HG02678 (cell line): ENCODE data around the gene ZC3H4.
"Not testable (repeated sequence)": the region's sequence is repeated elsewhere in the genome, so short reads cannot be mapped to it uniquely, and the experiment has no call there.

Experiments
- ATAC-seq: cut with Tn5 transposase; IDR thresholded peaks from one replicate; pipeline ENCODE4 v1.9.1; 2021; ENCODE audit warnings: mild to moderate bottlenecking, moderate library complexity; ENCODE audit not compliant: unreplicated experiment

The ZC3H4 gene

DNA sequence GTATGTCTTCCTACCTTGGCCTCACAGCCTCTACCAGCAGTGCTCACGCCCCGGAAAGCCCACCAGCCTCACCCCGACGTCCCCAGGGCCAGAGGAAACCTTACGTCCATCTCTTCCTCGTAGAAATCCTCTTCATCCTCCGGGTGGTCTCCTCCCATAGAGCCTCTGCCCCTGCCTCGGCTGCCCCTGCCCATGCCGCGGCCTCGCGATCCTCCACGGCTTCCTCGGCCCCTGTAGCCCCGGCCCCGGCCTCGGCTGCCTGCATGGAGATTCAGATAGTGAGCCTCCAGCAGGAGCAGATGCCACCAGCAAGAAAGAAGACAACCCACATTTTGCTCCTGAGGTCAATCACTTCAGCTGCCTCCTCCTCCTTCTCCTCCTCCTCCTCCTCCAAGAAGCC lies 27.3 kb downstream of the ZC3H4 start:
- ATAC-seq = no peak

DNA sequence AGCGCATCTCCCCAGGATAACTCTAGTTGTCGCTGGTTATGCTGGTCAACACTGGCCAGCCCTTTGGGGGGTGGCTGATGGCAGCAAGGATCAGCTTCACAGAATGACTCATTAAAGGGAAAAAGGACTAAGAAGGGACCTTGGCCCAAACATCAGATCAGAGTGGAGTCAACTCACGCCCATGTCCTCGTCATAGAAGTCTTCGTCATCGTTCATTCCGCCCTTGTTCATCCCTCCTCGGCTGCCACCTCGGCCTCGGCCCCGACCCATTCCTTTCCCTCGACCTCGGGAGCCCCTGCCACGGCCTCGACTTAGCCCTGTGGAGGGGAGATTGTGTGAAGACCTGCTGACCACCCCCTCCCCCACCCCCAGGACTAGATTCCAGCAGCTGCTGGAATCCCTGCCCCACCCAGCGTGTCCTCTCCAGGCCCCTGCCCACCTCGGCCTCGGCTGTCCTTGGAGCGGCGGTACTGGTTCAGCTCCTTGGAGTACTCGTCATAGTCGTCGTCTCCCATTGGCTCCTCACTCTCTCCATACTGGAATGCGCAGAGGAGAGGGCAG lies 28.6 kb downstream of the ZC3H4 start:
- ATAC-seq = no peak

DNA sequence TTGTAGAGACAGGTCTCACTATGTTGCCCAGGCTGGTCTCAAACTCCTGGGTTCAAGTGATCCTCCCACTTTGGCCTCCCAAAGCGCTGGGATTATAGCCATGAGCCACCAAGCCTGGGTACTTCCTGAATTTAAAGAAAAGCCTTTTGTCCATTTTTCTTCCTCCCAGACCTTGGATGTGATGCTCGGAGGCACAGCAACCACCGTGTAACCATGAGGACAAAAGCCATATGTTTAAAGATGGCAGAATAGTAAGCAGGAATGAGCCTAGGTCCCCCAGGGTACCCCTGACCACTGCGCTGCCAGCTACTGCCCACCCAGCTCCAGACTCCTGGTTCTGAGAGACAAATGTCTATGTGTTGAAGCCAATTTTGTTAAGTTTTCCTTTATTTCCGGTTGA lies 31.1 kb downstream of the ZC3H4 start:
- ATAC-seq = no peak

DNA sequence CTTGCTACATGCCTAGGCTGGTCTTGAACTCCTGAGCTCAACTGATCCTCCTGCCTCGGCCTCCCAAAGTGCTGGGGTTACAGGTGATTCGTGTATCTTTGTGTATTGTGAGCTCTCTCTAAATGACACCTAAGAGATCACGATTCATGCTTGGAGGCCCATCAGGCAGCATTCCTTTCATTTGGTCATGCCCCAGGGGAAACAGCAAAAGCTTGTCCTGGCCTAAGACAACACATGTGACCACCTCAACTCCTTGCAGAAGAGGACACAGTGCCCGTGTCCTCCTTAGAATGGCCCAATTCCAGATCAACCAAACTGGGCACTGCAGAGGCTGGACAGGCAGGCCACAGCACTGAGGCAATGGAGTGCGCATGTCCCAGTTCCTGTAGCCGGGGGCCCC lies 32.5 kb downstream of the ZC3H4 start:
- no peak for ATAC-seq

DNA sequence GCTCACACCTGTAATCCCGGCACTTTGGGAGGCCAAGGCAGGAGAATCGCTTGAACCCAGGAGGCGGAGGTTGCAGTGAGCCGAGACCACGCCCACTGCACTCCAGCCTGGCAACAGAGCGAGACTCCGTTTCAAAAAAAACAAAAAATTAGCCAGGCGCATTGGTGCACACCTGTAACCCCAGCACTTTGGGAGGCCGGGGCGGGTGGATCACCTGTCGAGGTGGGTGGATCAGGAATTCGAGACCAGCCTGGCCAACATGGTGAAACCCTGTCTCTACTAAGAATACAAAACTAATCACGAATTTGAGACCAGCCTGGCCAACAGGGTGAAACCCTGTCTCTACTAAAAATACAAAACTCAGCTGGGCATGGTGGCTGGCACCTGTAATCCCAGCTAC lies 35.2 kb downstream of the ZC3H4 start:
- not testable (repeated sequence) for ATAC-seq

DNA sequence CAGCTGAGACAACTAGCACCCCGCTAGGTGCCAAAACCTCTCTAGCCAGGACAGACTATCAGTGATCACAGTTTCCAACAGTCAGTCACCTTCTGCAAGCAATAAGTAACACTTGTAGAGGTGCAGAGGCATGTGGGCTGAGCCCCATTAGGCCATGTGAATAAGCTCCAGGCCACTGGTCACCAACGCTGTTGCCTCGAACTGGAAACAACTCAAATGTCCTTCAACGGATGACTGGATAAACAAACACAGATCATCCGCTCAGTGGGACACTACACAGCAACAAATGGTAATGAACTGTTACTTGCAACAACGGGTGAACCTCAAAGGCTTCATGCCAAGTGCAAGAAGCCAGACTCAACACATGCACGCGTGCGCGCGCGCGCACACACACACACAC lies 37.6 kb downstream of the ZC3H4 start:
- ATAC-seq = no peak

DNA sequence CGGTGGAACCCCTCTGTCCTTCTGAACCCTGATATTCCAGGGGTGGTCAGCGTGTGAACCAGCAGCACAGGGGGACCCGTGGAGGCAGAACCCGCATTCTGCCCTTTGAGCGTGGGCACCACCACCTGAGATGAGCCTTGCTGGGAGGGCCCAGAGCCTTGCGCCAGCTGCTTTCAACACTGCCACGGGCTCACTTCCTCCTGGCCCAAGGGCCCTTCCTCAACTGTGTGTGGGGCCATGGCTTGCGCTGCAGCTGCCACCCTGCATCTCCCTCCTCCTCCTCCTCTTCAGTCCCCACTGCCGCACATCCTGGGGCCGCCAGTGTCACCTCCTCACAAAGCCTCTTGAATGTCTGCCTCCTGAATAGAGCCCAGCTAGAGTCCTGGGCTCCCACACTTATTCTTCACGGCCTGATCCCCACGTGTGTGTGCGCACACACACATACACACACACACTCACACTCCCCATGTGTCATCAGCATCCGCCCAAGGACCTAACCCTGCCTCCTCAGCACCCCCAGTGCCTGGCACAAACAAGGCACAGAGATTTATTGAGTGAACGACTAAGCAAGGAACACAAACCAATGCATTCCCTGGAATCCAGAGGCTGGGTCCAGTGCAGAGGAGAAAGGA lies 38.3 kb downstream of the ZC3H4 start:
- ATAC-seq = no peak

DNA sequence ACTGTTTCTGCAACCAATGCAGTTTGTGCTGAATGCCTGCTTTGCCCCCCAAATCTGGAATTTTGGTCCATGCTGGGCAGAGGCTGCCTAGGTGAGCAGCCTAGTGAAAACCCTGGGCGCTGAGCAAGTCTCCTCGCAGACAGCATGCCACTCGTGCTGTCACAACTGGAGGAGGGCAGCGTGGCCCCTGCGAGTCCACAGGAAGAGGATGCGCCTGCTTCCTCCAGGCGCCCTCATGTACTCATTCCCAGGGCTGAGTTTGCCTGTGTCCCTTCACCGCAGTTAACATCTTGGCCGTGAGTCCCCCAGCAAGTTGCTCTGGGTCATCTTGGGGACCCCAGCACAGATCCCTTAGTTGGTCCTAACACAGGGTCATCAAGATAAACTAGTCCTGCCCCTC lies 39.0 kb downstream of the ZC3H4 start:
- no peak for ATAC-seq

DNA sequence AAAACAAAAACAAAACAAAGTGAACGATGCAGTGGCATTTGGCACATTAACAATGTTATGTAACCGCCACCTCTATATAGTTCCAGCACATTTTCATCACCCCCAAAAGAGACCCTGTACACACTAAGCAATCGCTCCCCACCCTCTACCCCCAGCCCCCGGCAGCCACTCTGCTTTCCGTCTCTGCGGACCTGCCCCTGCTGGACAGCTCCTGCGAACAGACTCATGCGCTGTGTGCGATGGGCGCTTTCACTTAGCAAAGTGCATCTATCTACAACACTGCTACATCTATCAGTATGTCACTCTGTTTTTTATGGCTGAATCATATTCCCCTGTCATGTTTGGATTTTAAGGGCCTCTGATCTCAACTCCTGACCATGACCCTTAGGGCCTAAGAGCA lies 40.0 kb downstream of the ZC3H4 start:
- no peak for ATAC-seq

DNA sequence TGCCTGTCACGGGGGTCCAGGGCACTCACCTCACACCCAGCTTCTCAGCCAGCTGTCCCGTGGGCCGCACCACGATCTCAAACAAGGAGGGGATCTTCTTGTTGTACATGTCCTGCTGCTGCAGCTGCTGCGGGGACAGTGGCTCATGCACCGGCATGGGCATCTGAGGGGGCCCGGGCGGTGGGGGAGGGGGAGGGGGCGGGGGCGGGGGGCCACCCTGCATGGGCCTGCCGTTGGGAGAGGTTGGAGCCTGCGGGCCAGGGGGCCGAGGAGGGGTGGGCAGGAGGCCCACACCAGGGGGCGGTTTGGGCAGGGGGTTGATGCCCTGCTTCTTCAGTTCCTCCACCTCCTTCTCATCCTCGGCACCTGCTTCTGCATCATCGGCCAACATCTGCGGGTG lies 41.3 kb downstream of the ZC3H4 start:
- ATAC-seq = no peak

DNA sequence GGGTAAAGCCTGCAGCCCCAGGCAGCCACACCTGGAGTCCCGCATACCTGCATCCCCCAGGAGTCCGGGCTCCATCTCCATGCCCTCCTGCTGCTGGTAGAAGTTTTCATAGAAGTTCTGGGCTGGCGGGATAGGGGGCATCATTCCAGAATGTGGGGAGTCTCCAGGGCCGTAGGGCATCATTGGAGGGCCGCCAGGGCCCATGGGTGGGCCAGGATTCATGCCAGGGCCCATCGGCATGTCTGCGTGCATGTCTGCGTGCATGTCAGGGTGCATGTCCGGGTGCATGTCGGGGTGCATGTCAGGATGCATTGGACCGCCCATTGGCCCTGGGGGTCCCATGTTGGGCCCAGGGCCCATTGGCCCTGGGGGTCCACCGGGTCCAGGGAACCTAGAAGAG lies 41.8 kb downstream of the ZC3H4 start:
- no peak for ATAC-seq

DNA sequence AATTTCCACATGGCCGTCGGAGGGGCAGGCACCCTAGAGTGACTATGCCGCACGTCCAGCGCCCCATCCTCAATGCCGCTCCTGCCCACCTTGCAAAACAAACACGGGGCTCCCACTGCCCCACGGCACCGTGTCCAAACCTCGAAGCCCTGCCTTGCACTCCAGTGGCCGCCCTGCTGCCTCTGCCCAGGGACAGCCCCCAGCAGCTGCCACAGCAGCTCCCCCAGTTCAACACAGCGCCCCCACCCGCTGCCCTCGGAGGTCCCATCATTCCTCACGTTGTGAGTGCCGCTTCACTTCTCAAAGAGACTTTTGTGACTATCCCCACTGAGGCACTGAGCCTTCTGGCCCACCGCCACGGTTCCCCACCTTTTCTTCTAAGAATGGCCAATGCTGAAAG lies 42.8 kb downstream of the ZC3H4 start:
- no peak for ATAC-seq

DNA sequence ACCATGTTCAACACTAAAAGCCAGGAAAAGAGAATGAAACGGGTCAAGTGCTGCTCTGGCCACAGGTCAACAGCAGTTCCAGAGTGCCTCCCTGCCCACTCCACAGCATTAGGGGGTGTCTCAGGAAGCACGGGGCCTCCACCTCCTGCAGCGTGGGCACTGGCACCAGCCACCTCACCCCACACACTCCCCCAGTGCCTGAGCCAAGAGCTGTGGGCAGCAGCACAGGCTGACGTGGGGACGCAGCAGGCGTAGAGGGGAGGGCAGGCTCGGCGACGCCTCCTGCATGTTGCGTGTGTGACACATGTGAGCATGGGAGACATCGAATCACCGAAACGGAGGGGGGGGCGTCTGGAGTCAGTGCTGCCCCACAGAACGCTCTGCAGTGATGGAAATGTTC lies 43.8 kb downstream of the ZC3H4 start:
- no peak for ATAC-seq

DNA sequence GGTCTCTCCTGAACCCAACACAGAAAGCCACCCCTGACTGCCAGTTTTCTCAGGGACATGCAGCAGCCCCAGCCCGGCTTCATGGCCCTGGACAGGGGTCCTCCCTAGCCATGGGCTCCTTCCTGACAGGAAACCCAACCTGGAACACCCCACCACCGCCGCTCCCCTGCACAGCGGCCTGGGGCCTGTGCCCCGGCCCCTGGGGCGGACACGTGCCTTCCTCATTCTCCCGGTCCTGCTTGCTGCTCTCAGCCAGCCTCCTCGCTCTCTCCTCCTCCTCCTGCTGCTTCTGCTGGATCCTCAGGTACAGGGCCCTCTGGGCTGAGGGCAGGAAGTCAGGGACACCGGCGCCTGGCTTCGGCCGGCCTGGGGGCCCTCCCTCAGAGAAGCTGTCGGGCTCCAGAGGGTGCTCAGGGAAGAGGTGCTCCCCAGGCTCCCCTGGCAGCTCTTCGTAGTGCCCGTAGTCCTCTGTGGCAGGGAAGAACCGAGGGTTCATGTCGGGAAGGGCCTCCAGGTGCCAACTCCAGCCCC lies 44.6 kb downstream of the ZC3H4 start:
- no peak for ATAC-seq

DNA sequence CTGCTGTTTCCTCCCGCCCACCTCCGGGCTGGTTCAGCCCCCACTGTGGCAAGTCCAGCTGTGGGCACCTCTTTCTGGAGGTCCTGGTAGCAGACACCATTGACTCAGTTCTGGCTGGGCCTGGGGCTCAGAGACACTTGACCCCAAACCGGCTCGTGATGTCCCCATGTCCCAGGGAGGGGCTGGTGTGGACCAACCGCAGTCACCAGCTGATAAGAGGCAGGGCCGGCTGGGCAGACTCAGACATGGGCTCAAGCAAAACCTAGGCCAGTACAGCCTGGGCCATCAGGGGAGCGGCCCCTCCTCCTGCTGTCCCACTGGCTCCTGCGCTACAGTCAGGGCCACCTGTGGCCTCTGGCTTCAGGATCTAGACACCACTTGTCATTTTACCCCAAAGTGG lies 45.3 kb downstream of the ZC3H4 start:
- no peak for ATAC-seq

DNA sequence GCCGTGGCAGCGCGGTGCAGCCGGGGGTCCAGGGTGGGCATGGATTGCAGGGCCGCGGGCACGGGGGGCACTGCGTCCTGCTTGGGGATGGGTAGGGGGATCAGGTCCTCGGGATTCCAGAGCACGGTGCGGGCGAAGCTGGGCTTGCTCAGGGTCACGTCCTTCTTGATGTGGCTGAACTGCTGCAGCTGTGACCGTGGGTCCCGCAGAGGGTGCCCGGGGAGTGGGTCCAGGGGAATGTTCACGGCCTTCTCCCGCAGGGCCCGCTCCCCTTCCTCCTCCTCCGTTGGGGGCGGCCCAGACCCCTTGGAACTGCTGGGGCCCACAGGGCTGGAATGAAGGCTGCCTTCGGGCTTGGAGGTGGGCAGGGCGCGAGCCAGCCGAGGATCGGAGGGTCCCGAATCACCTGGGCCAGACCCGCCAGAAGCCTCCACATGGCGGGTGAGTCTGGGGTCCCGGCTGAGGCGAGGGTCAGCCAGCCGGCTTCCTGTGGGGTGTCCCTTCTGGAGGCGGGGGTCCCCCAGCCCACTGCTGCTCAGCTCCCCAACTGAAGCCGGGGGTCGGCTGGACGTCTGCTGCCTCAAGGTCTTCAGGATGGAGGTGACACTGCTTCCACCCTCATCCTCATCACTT lies 46.2 kb downstream of the ZC3H4 start:
- ATAC-seq = no peak

DNA sequence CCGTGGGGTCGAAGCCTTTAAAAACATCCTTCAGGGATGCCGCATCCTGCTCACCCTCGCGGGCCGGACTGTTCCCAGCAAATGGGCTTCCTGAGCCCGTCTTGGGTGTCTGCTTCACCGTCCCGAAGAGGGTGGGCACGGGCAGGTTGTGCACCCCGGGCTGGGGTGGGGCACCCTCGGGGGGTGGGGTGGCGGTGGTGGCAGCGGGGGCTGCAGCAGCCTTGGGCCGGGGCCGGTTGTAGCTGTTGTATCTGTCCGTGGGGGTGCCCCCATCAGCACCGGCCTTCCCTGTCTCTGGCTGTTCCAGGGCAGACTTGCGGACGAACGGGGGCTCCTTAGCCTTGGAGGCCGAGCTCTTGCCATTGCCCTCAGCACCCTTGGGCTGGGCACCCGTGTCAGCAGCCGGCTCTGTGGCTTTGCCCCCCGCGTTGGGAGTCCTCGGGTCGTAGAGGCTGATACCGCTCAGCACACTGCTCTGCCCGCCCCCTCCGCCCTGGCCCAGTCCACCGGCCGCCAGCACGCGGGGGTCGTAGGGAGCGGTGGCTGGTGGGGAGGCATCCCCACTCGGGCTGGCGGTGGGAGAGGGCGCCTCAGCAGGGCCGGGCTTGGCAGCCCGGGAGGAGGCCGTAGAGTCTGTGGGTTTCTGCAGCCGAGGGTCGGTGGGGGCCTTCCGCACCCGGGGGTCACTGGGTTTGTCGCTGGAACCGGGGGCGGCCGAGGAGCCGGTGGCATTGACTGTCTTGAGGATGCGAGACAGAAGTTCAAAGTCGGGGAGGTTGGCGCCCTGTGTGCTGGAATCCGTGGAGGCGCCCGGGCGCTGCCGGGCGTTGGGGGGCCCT lies 47.0 kb downstream of the ZC3H4 start:
- no peak for ATAC-seq

DNA sequence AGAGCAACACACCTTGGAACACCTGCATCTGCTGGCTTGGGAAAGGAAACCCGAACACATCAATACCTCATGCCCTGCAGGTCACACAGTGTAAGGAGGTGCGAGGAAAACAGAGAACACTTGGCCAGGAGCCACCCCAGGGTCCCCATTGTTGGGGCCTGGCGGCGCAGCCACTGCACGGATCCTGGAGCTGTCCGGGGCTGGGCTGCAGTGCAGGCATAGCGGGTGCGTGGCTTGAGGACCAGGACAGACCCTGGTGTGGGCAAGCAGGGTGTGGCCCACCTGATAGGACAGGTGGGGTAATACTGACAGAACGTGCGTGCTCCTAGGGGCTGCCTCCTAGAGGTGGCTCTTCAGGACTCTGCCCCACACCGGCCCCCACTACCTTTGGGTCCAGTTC lies 48.3 kb downstream of the ZC3H4 start:
- no peak for ATAC-seq

DNA sequence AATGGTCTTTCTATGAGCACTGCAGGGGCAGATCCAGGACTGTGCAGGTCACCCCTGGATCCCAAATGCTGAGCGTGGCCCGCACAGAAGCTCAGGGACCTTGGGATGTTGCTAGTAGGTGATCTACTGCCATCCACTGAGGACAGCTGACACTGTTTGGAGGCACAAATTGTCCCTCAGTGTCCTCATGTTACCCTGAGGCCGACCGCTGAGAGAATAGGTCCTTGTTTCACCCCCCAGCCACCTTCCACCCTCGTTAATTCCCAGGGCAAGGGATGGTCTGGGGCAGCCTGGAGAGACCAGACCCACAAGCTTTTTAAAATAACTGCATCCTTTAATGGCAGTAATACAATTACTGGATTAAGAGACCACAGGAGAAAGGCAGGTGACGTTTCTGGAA lies 49.7 kb downstream of the ZC3H4 start:
- ATAC-seq = no peak

DNA sequence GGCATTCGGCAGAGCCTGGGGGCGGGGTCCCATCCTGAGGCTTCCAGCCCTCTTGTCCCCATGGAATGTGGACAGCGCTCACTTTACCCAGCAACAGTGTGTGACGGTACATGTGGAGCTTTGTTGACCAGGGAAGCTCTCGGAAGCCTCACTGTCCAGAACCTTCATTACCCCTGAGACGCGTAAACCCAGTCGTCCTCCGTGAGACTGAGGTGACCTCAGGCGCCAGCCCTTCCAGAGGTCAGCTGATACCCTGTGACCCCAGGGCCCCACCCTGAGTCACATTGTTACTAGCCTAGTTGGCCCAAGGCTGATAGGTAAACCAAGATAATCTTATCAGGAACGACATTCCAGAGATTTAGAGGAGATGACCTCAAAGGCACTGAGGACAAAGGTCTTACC lies 55.0 kb downstream of the ZC3H4 start:
- ATAC-seq = no peak

DNA sequence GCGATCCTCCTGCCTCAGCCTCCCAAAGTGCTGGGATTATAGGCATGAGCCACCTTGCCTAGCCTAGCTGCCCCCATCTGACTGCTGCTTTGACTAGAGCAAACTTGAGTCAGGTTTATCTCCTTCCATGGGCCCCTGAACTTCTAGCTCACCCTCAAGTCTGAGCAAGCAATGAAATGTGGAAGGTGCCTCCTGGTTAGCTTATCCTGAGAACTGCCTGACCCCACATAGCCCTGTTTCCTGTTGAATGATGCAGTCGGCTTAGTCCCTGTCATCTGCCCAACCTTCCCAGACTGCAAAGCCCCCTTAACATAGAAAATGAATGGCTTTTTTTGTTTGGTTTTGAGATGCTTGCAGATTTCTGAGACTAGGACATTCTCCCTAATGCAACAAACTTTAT lies 56.2 kb downstream of the ZC3H4 start:
- ATAC-seq = no peak

DNA sequence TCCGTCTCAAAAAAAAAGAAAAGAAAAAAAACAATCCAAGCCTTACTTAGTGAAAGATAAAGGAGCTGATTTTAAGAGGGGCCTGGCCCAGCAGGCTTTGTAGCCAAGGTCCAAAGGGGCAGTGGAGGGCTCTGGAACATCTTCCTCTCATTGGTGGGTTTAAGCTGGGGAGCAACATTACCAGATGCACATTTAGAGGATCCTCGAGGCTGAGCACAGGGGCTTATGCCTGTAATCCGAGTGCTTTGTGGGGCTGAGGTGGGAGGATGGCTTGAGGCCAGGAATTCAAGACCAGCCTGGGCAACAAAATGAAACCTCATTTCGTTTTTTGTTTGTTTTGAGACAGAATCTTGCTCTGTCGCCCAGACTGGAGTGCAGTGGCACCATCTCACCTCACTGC lies 57.2 kb downstream of the ZC3H4 start:
- ATAC-seq = no peak
